HUES48 (cell line): ENCODE measurements around the gene ELMOD1.

Source experiments
- H3K27ac ChIP-seq: one replicate; pipeline ENCODE4 v1.7.0; 2013; ENCODE audit warnings: low read depth, low read length, inconsistent platforms
- H3K27me3 ChIP-seq: 2 replicates; pipeline ENCODE4 v1.6.1; 2013; ENCODE audit warnings: mild to moderate bottlenecking, low read length; ENCODE audit not compliant: control insufficient read depth, insufficient read depth
- H3K36me3 ChIP-seq: 2 replicates; pipeline ENCODE4 v1.6.1; 2013; ENCODE audit warnings: low read length; ENCODE audit not compliant: control insufficient read depth, insufficient read depth
- H3K4me1 ChIP-seq: 2 replicates; pipeline ENCODE4 v1.6.1; 2013; ENCODE audit warnings: mild to moderate bottlenecking, low read length; ENCODE audit not compliant: control insufficient read depth, insufficient read depth
- H3K4me3 ChIP-seq: 2 replicates; pipeline ENCODE4 v1.5.1; 2013; ENCODE audit warnings: mild to moderate bottlenecking, low read depth, low read length
- H3K9ac ChIP-seq: 2 replicates; pipeline ENCODE4 v1.6.1; 2013; ENCODE audit warnings: mild to moderate bottlenecking, low read depth, low read length, moderate library complexity
- H3K9me3 ChIP-seq: 2 replicates; pipeline ENCODE4 v1.6.1; 2013; ENCODE audit warnings: low read length; ENCODE audit not compliant: control insufficient read depth, insufficient read depth

Gene ELMOD1

GRCh38 chr11:107669893-107670601 lies 79.1 kb downstream of the ELMOD1 start:
- Histone ChIP-seq H3K4me3 (no peak overlapping the region), H3K9ac (no peak overlapping the region), H3K27me3 (no peaks in the 10 kb centered on the region), H3K36me3 (no peaks in the 10 kb centered on the region), H3K9me3 (no peaks in the 10 kb centered on the region), H3K27ac (no peak overlapping the region), H3K4me1 (peaks cover 13% of the 10 kb centered on the region)

GRCh38 chr11:107675902-107676301 lies 85.0 kb downstream of the ELMOD1 start:
- no peak overlapping the region for H3K9ac ChIP-seq
- no peak overlapping the region for H3K4me3 ChIP-seq
- no peak overlapping the region for H3K27ac ChIP-seq
- H3K27me3 ChIP-seq = no peaks in the 10 kb centered on the region
- no peaks in the 10 kb centered on the region for H3K36me3 ChIP-seq
- no peaks in the 10 kb centered on the region for H3K4me1 ChIP-seq
- no peaks in the 10 kb centered on the region for H3K9me3 ChIP-seq

GRCh38 chr11:107676336-107677057 lies 85.5 kb downstream of the ELMOD1 start:
- Histone ChIP-seq H3K36me3 (no peaks in the 10 kb centered on the region), H3K27me3 (no peaks in the 10 kb centered on the region), H3K4me1 (no peaks in the 10 kb centered on the region), H3K4me3 (no peak overlapping the region), H3K9me3 (no peaks in the 10 kb centered on the region), H3K27ac (no peak overlapping the region), H3K9ac (no peak overlapping the region)

GRCh38 chr11:107677924-107678631 lies 87.1 kb downstream of the ELMOD1 start:
- H3K9me3 ChIP-seq = no peaks in the 10 kb centered on the region
- H3K4me3 ChIP-seq = no peak overlapping the region
- H3K36me3 ChIP-seq = no peaks in the 10 kb centered on the region
- no peaks in the 10 kb centered on the region for H3K27me3 ChIP-seq
- H3K27ac ChIP-seq = no peak overlapping the region
- no peaks in the 10 kb centered on the region for H3K4me1 ChIP-seq
- H3K9ac ChIP-seq = no peak overlapping the region

- Histone ChIP-seq H3K4me1 (no peaks in the 10 kb centered on the region), H3K27me3 (no peaks in the 10 kb centered on the region), H3K36me3 (no peaks in the 10 kb centered on the region), H3K27ac (no peak overlapping the region), H3K9me3 (no peaks in the 10 kb centered on the region), H3K4me3 (no peak overlapping the region), H3K9ac (no peak overlapping the region)
These were observed 87.7 kb downstream of the ELMOD1 start for GRCh38 chr11:107678632-107678971.

GRCh38 chr11:107679255-107680024 lies 88.5 kb downstream of the ELMOD1 start:
- H3K27me3 ChIP-seq = no peaks in the 10 kb centered on the region
- no peaks in the 10 kb centered on the region for H3K9me3 ChIP-seq
- no peak overlapping the region for H3K27ac ChIP-seq

DNA sequence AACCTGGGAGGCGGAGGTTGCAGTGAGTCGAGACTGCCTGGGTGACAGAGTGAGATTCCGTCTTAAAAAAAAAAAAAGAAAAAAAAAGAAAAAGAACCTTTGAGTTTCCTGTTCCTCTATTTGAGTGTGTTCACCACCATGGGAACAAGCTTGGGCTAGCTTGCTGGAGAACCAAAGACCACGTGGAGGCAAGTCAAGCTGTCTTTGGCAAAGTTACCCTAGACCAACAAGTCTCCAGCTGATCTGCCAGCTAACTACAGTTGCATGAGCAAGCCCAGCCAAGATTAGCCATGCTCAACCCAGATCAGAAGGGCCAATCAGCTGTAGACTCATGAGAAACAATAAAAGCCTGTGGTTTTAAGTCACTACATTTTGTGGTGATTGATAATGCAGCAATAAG lies 91.2 kb downstream of the ELMOD1 start:
- Histone ChIP-seq H3K27ac (no peak overlapping the region), H3K36me3 (no peaks in the 10 kb centered on the region), H3K9ac (no peak overlapping the region), H3K9me3 (no peaks in the 10 kb centered on the region), H3K4me3 (no peak overlapping the region), H3K27me3 (no peaks in the 10 kb centered on the region), H3K4me1 (no peaks in the 10 kb centered on the region)

More at GRCh38 chr11:107679255-107680024, 88.5 kb downstream of the ELMOD1 start:
- Histone ChIP-seq H3K9ac (no peak overlapping the region), H3K4me1 (no peaks in the 10 kb centered on the region), H3K36me3 (no peaks in the 10 kb centered on the region), H3K4me3 (no peak overlapping the region)

DNA sequence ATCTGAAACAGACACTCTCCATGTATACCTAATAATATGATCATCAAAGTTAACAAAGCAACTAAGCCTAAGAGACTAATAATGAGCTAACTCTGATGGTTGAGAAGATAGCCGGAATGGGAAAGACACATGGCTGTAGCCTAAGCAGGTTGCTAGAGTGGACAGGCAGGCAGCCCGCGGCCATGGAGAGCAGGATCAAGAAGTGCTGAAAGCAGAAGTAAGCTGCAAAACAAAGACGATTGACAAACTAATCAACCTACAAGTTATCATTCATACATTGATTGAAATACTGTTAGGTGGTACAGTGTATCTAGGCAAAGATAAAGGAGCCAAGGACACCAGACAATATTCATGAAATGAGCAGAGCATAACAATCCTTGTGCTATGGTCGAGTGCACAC lies 91.6 kb downstream of the ELMOD1 start:
- Histone ChIP-seq H3K4me3 (no peak overlapping the region), H3K9ac (no peak overlapping the region), H3K4me1 (no peaks in the 10 kb centered on the region), H3K9me3 (no peaks in the 10 kb centered on the region), H3K36me3 (no peaks in the 10 kb centered on the region), H3K27ac (no peak overlapping the region), H3K27me3 (no peaks in the 10 kb centered on the region)

DNA sequence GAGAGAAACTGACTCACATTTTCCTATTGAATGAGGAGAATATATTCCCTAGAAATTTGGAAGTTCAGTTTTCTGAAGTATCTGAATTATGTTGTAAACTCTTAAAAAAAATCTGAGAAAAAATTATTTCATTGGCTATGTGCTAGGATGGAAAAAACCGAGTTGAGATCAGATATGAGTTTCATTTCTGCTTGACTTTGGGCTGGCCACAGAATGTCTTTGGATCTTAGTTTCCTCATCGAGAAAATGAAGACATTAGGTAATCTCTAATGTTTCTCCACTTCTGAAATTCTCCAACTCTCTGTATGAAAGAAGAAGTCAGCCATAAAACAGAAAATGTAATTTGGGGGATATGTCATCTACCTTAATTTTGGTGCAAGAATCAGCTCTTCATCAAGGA lies 92.1 kb downstream of the ELMOD1 start:
- Histone ChIP-seq H3K9me3 (no peaks in the 10 kb centered on the region), H3K36me3 (no peaks in the 10 kb centered on the region), H3K27ac (no peak overlapping the region), H3K27me3 (no peaks in the 10 kb centered on the region), H3K4me1 (no peaks in the 10 kb centered on the region), H3K9ac (no peak overlapping the region), H3K4me3 (no peak overlapping the region)

DNA sequence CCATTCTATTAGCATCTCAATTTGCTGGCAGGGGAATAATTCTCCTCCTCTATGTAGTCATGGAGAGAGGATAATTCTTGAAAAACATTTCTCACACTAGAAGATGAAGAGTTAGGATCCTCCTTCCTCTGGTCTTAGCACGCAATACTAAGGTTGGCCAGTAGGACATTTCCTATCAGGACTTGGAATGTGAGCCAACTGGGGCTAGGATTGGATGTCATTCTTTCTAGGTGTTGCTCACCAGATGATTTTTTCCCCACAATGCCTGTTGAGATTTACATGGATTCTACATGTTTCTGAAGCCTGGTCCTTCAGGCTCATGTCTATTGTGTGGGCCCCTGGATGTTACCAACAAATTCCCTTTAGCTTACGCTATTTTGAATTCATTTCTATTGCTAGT lies 92.9 kb downstream of the ELMOD1 start:
- no peaks in the 10 kb centered on the region for H3K4me1 ChIP-seq
- no peaks in the 10 kb centered on the region for H3K36me3 ChIP-seq

More for the DNA sequence above, 92.9 kb downstream of the ELMOD1 start:
- no peak overlapping the region for H3K4me3 ChIP-seq
- H3K9ac ChIP-seq = no peak overlapping the region
- no peak overlapping the region for H3K27ac ChIP-seq
- H3K9me3 ChIP-seq = no peaks in the 10 kb centered on the region
- H3K27me3 ChIP-seq = no peaks in the 10 kb centered on the region
